Stimulated activated naive B cell treated with anti-CD40 and anti-IgM and Interleukin-4, amounts not matched to agents 10 μg/mL and 1 μg/mL and 100 μg/mL, for 72 hours (primary cell): ENCODE data around the gene RGS6.

Experiments used
- ATAC-seq, 2 donors: fragments of 150-1000 bp; cut with Tn5 transposase; replicated peaks; 2 replicates each; pipeline ENCODE4 v1.10.0; 2021; ENCODE audit warnings: moderate library complexity in 1 of 2
- DNase-seq: peaks from one replicate; pipeline ENCODE4 v3.0.0; 2021
- H3K27ac Mint-ChIP-seq: one replicate; pipeline ENCODE4 v1.8.0; 2022; ENCODE audit warnings: mild to moderate bottlenecking, mixed read lengths
- H3K27me3 Mint-ChIP-seq, 2 donors: one replicate each; pipeline ENCODE4 v1.8.0; 2022; ENCODE audit warnings: mixed read lengths in 2 of 2
- H3K36me3 Mint-ChIP-seq, 2 donors: one replicate each; pipeline ENCODE4 v1.8.0; 2022; ENCODE audit warnings: mixed read lengths in 2 of 2, mild to moderate bottlenecking in 1 of 2
- H3K4me1 Mint-ChIP-seq, 2 donors: one replicate each; pipeline ENCODE4 v1.8.0; 2022; ENCODE audit warnings: mixed read lengths in 2 of 2, mild to moderate bottlenecking in 1 of 2
- H3K4me3 Mint-ChIP-seq, 2 donors: one replicate each; pipeline ENCODE4 v1.8.0; 2022; ENCODE audit warnings: mild to moderate bottlenecking in 2 of 2, mixed read lengths in 2 of 2, moderate library complexity in 1 of 2
- H3K9me3 Mint-ChIP-seq, 2 donors: one replicate each; pipeline ENCODE4 v1.8.0; 2022; ENCODE audit warnings: mixed read lengths in 2 of 2, mild to moderate bottlenecking in 1 of 2

Gene RGS6

GRCh38 chr14:72500234-72500838 is 568.1 kb downstream of the RGS6 start:
- peaks cover 0 to 4% of the 10 kb centered on the region in 2 donors for H3K27me3 Mint-ChIP-seq
- peaks cover 3 to 6% of the 10 kb centered on the region in 2 donors for H3K9me3 Mint-ChIP-seq
- no peak overlapping the region for H3K27ac Mint-ChIP-seq
- no peak for ATAC-seq
- H3K4me1 Mint-ChIP-seq, result peaks cover 5 to 7% of the 10 kb centered on the region in 2 donors
- peaks cover 0 to 4% of the 10 kb centered on the region in 2 donors for H3K36me3 Mint-ChIP-seq
- no peak for DNase-seq
- H3K4me3 Mint-ChIP-seq, result no peak overlapping the region

- Mint-ChIP-seq H3K27me3 (peaks cover 0 to 4% of the 10 kb centered on the region in 2 donors), H3K36me3 (peaks cover 0 to 4% of the 10 kb centered on the region in 2 donors), H3K9me3 (peaks cover 3 to 6% of the 10 kb centered on the region in 2 donors), H3K4me3 (no peak overlapping the region), H3K4me1 (peaks cover 5 to 7% of the 10 kb centered on the region in 2 donors), H3K27ac (no peak overlapping the region)
- no peak for ATAC-seq
- DNase-seq, result no peak
These were observed 569.2 kb downstream of the RGS6 start for GRCh38 chr14:72501439-72501838.

- Mint-ChIP-seq H3K4me3 (no peak overlapping the region), H3K4me1 (peaks cover 10% of the 10 kb centered on the region in 2 donors), H3K27ac (no peak overlapping the region), H3K36me3 (peaks cover 0 to 4% of the 10 kb centered on the region in 2 donors), H3K9me3 (peaks cover 3 to 7% of the 10 kb centered on the region in 2 donors), H3K27me3 (peaks cover 4 to 5% of the 10 kb centered on the region in 2 donors)
- ATAC-seq (no peak), DNase-seq (no peak)
These were observed 571.0 kb downstream of the RGS6 start for GRCh38 chr14:72503271-72503670.

GRCh38 chr14:72503696-72504368 is 571.6 kb downstream of the RGS6 start:
- Mint-ChIP-seq H3K4me1 (peaks cover 10% of the 10 kb centered on the region in 2 donors), H3K9me3 (peaks cover 3 to 7% of the 10 kb centered on the region in 2 donors), H3K27me3 (peaks cover 4 to 5% of the 10 kb centered on the region in 2 donors), H3K36me3 (peaks cover 0 to 4% of the 10 kb centered on the region in 2 donors), H3K4me3 (no peak overlapping the region), H3K27ac (no peak overlapping the region)
- no peak for ATAC-seq
- no peak for DNase-seq

- Mint-ChIP-seq H3K4me3 (no peak overlapping the region), H3K27ac (no peak overlapping the region), H3K4me1 (peaks cover 5 to 18% of the 10 kb centered on the region in 2 donors), H3K27me3 (peaks cover 5 to 7% of the 10 kb centered on the region in 2 donors), H3K36me3 (no peaks in the 10 kb centered on the region), H3K9me3 (peaks cover 0 to 1% of the 10 kb centered on the region in 2 donors)
- ATAC-seq (no peak), DNase-seq (no peak)
These were observed 578.3 kb downstream of the RGS6 start for GRCh38 chr14:72510566-72510965.

- H3K27me3 Mint-ChIP-seq, result peaks cover 5 to 7% of the 10 kb centered on the region in 2 donors
These were observed 580.1 kb downstream of the RGS6 start for GRCh38 chr14:72512281-72512680.

GRCh38 chr14:72512925-72513324 is 580.7 kb downstream of the RGS6 start:
- Mint-ChIP-seq H3K27me3 (peaks cover 0 to 7% of the 10 kb centered on the region in 2 donors), H3K9me3 (no peaks in the 10 kb centered on the region), H3K4me1 (peaks cover 13 to 30% of the 10 kb centered on the region in 2 donors), H3K27ac (no peak overlapping the region), H3K4me3 (no peak overlapping the region), H3K36me3 (no peaks in the 10 kb centered on the region)
- DNase-seq (no peak), ATAC-seq (no peak)

More at GRCh38 chr14:72512281-72512680, 580.1 kb downstream of the RGS6 start:
- Mint-ChIP-seq H3K4me3 (no peak overlapping the region), H3K9me3 (peaks cover 0 to 1% of the 10 kb centered on the region in 2 donors), H3K27ac (no peak overlapping the region), H3K36me3 (no peaks in the 10 kb centered on the region), H3K4me1 (peaks cover 11 to 27% of the 10 kb centered on the region in 2 donors)
- DNase-seq (no peak), ATAC-seq (no peak)

- Mint-ChIP-seq H3K4me1 (peaks cover 16 to 34% of the 10 kb centered on the region in 2 donors), H3K9me3 (no peaks in the 10 kb centered on the region), H3K27me3 (peaks cover 0 to 7% of the 10 kb centered on the region in 2 donors), H3K27ac (peak overlapping the region; percentile 16), H3K4me3 (no peak overlapping the region), H3K36me3 (no peaks in the 10 kb centered on the region)
- DNase-seq (no peak), ATAC-seq (no peak)
These were observed 581.1 kb downstream of the RGS6 start for GRCh38 chr14:72513346-72513745.

- ATAC-seq, result peak in 1 of 2 donors; percentile 20
- H3K4me1 Mint-ChIP-seq, result peaks cover 22 to 41% of the 10 kb centered on the region in 2 donors
- no peaks in the 10 kb centered on the region for H3K9me3 Mint-ChIP-seq
- no peak for DNase-seq
- H3K36me3 Mint-ChIP-seq, result no peaks in the 10 kb centered on the region
- H3K4me3 Mint-ChIP-seq, result no peak overlapping the region
- peaks cover 0 to 7% of the 10 kb centered on the region in 2 donors for H3K27me3 Mint-ChIP-seq
- no peak overlapping the region for H3K27ac Mint-ChIP-seq
These were observed 581.9 kb downstream of the RGS6 start for GRCh38 chr14:72513965-72514659.

GRCh38 chr14:72514660-72515025 is 582.4 kb downstream of the RGS6 start:
- peaks cover 0 to 2% of the 10 kb centered on the region in 2 donors for H3K36me3 Mint-ChIP-seq
- H3K4me3 Mint-ChIP-seq, result no peak overlapping the region
- ATAC-seq, result no peak
- peaks cover 27 to 47% of the 10 kb centered on the region in 2 donors for H3K4me1 Mint-ChIP-seq
- H3K27me3 Mint-ChIP-seq, result peaks cover 0 to 3% of the 10 kb centered on the region in 2 donors
- no peak for DNase-seq
- no peaks in the 10 kb centered on the region for H3K9me3 Mint-ChIP-seq
- no peak overlapping the region for H3K27ac Mint-ChIP-seq

GRCh38 chr14:72515779-72516770 is 583.8 kb downstream of the RGS6 start:
- Mint-ChIP-seq H3K4me1 (peaks cover 34 to 61% of the 10 kb centered on the region in 2 donors), H3K27me3 (peaks cover 0 to 3% of the 10 kb centered on the region in 2 donors), H3K36me3 (peaks cover 7% of the 10 kb centered on the region in 2 donors), H3K9me3 (peaks cover 0 to 6% of the 10 kb centered on the region in 2 donors), H3K27ac (no peak overlapping the region), H3K4me3 (no peak overlapping the region)
- ATAC-seq (no peak), DNase-seq (no peak)

- H3K4me3 Mint-ChIP-seq, result no peak overlapping the region
- peak; percentile 35 for ATAC-seq
These were observed 584.9 kb downstream of the RGS6 start for GRCh38 chr14:72516936-72517700.

GRCh38 chr14:72517736-72518135 is 585.5 kb downstream of the RGS6 start:
- Mint-ChIP-seq H3K27ac (no peak overlapping the region), H3K4me1 (peaks cover 46 to 78% of the 10 kb centered on the region in 2 donors), H3K4me3 (no peak overlapping the region), H3K27me3 (no peaks in the 10 kb centered on the region), H3K9me3 (peaks cover 6 to 17% of the 10 kb centered on the region in 2 donors), H3K36me3 (peaks cover 12 to 17% of the 10 kb centered on the region in 2 donors)
- no peak for ATAC-seq
- no peak for DNase-seq

More at GRCh38 chr14:72516936-72517700, 584.9 kb downstream of the RGS6 start:
- Mint-ChIP-seq H3K4me1 (peaks cover 42 to 71% of the 10 kb centered on the region in 2 donors), H3K9me3 (peaks cover 4 to 15% of the 10 kb centered on the region in 2 donors), H3K36me3 (peaks cover 12 to 15% of the 10 kb centered on the region in 2 donors), H3K27me3 (no peaks in the 10 kb centered on the region), H3K27ac (no peak overlapping the region)
- DNase-seq, result peak; percentile 68
